SW480 (cell line): ENCODE measurements around the gene NTSR1.

Source experiments
- DNase-seq: peaks from one replicate; pipeline ENCODE4 v3.0.0-alpha.2; 2016; ENCODE audit warnings: low spot score

NTSR1 gene

GRCh38 chr20:62788607-62789006, 80.0 kb downstream of the NTSR1 start:
- DNase-seq: no peak

- DNase-seq: no peak
Measured at GRCh38 chr20:62790075-62790474, 81.4 kb downstream of the NTSR1 start.

GRCh38 chr20:62791301-62792181, 82.9 kb downstream of the NTSR1 start:
- peak; percentile 94 for DNase-seq

DNA sequence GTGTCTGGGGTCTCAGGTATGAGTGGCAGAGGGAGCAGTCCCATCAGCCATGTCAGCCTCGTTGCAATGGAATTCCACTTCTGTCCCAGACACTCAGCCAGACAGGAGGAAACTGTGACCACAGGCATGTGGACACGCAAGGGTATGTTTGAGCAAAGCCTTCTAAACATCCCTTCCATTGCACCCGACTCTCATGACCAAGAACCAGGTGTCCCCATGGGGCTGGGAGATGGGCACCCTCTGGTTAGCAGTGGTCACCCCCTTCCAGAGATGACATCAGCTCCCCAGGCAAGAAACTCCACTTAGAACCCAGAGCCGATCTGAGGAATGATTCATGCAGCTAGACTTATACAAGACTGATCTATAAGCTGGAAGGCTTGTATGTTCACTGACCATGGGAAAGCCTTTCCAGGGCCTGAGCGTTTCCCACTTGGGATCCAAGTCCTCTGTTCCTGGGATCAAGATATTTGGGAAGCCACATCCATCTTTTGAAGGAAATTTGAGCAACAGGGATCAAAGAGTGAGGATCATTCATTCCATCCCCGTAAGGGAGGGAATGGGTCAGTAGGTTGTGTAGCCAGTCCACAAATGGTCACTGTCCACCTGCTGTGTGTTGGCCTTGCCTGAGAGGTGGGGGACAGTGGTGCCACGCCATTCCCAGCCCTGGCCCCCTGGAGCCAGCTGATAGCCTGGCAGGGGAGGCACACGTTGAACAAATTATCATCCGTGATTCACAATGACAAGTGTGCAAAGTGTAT, 83.7 kb downstream of the NTSR1 start:
- DNase-seq: peak; percentile 77

DNA sequence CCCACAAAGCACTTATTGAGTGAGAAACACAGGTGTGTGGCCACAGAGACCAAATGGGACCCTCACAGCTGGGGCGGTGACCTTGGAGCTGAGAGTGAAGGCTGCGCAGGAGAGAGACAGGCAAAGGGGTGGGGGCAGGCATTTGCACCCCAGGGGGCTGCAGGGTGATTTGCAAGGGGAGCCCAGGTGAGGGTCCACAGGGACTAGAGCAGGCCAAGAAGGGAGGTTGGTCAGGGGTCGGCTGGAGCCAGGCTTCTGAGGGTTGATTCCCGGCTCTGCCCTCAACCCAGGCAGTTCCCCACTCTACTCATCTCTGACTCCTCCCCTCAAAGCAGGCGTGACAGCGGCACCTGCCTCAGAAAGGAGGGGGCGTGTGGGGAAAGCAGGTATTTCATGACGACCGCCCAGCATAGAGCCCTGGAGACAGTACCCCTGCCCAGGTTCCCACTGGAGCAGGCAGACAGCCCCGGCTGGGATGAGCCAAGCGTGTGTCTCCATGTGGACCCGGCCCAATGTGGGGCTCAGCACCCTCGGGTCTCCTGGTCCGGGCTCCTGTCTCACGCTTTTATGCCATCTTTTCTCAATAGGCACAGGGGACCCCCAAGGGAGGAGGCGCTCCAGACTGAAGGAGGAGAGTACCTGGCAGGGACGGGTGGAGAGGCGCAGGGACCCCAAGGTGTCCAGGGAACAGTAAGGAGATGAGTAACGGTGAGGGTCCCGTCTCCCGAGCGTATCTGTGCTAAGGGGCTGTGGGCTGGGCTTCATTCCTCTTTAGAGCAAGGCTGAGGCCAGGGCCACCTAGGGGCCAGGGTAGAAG, 84.5 kb downstream of the NTSR1 start:
- DNase-seq: peak; percentile 48

DNA sequence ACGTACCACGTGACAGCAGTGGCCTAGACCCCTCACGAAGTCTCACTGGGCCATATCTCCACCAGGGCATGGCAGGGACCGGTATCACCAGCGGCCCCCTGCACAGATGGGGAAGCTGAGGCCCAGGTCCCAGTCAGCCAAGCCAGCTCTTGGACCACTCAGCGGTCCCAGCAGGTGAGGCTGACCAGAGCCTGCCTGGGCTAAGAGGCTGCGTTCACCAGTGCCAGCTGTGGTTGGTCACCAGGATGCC, 85.0 kb downstream of the NTSR1 start:
- DNase-seq: no peak

- peak; percentile 98 for DNase-seq
Measured at GRCh38 chr20:62794007-62794724, 85.5 kb downstream of the NTSR1 start.

DNA sequence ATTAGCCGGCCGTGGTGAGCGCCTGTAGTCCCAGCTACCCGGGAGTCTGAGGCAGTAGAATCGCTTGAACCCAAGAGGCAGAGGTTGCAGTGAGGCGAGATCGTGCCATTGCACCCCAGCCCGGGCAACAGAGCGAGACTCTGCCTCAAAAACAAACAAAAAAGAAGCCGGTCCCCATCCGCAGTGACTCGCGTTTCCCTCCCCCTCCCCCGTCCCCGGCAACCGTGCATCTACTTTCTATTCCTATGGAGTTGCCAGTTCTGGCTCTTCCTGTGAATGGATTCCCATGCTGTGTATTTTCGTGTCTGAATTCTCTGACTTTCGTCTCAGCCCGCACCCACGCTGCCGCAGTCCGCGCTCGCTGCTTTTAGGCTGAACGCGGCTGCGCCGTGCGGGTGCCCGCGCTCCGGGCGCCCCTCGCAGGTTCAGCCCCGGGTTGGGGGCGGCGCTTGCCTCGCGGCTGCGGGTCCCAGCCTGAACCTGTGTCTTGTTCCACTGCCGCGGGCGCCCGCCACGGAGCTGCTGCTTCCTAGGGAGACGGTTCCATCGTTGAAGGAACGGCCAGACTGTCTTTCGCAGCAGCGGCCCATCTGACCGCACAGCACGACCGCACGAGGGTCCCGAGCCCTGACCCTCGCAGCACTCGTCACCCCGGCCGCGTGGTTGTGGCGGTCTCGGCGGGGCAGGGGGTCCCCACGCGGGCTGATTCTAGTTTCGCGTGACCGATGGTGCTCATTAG, 86.6 kb downstream of the NTSR1 start:
- peak; percentile 89 for DNase-seq

DNA sequence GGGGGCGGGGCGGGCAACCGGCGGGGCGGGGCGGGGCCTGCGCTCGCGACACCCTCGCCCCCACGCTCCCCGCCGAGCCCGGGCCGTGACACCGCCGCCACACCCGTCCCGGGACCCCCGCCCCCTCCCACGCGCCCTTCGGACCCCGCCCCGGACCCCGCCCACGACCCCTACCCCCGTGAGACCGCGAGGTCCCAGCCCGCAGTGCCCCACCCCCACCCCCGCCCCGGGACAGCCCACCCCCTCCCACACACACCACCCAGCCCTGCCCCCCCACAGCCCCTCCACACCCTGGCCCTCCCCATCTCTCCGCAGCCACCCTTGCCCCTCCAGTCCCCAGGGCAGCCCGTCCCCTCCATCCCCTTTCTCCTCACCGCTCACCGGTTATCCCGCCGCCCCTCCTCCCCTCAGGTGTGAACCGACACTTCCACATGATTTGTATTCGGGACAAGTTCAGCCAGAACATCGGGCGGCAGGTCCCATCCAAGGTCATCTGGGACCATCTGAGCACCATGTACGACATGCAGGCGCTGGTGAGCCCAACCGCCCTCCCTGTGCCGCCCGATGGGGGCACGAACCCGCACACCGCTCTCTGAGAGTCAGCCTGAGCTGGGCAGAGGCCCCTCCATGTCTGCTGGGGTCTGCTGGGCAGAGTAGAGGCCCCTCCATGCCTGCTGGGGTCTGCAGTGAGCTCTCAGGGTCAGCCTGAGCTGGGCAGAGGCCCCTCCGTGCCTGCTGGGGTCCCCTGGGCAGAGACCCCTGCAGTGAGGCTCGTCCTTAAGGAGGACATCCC, 88.3 kb downstream of the NTSR1 start:
- DNase-seq: no peak

GRCh38 chr20:62797671-62798532, 89.3 kb downstream of the NTSR1 start:
- peak; percentile 71 for DNase-seq

GRCh38 chr20:62799036-62799435, 90.4 kb downstream of the NTSR1 start:
- DNase-seq: no peak

DNA sequence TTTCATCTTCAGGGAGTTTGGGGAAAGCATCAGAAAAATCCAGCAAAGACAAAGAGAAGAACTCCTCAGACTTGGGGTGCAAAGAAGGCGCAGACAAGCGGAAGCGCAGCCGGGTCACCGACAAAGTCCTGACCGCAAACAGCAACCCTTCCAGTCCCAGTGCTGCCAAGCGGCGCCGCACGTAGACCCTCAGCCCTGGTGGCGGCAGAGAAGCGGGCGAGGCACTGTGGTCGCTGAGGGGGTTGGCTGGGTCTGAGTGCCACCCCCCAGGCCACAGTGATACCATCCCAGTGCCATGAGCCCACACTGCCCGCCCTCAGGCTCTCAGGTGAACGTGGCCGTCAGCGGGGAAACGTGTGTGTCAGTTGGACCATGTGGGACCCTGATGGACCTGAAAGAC, 90.8 kb downstream of the NTSR1 start:
- DNase-seq: no peak

- DNase-seq: no peak
Measured at GRCh38 chr20:62799873-62800272, 91.2 kb downstream of the NTSR1 start.

DNA sequence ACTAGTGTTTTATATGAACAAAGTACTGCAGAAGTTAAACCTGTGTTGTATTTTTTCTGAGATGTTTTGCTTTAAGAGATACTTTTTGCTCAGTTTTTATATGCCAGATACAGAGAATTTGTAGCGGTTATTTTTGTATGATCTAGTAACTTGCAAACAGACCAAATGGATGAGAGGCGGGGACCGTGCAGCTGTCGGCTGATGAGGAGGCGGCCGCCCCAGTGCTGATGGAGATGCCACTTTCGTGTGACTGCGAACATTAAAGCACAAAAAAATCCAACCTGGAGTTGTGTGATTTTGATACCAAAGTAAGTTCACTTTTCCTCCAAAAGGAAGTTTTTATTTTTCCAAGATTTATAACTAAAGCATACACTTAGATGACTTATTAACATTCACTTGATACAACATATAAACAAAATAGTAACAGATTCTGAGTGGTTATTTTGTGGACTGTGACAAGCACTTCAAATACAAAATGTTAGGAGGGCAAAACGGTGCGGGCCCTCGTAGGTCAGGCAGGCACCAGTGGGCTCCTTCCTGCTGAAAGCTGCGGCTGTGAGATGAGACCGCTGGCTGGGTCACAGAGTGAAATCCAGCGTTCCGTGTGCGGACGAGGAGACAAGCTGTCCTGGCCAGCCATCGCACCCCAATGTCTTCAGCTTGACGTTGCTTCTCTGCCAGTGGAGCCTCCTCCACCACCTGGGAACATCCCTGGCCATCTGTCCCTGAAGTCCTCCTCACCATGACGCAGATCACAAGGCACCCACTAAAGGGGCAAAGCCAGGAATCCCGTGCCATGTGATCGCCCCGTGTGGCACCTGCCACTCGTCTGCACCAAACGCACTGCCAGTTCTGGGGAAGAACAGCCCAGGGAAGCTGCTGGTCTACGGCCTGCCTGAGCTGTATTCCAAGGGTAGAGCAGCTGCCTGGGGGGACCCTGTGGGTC, 92.0 kb downstream of the NTSR1 start:
- no peak for DNase-seq

DNA sequence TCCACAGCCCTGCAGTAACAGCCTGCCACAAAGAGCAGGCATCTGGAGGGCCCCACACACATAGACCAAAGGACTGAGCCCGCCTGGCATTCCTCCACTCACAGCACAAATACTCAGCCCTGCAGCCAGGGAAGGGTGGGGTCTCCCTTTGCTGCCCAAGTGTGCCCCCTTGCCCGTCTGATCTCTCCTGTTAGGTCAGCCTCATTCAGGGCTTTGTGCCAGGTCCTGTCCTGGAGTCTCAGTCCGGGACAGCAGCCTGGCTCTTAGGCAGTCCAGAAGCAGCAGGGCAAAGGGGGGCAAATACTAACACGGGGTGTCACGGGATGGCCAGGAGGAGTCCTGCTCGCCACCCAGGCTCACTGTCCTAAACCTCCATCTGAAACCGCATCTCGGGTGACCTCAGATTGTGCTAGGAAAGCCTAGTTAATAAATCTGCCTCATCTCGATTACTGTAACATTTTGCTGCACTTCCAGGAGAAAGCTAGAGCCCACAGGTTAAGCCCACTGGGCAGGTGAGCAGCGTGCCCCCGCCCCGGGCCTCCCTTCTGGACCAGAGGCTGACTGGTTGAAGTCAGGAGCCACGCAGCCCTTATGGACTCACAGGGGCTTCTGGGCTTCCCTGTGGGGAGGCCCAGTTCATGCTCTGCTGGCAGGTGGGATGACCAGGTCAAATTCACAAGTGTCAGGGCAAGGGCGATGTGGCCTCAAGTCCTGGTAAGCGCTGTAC, 92.8 kb downstream of the NTSR1 start:
- DNase-seq: no peak

- DNase-seq: no peak
Measured at GRCh38 chr20:62802026-62802712, 93.5 kb downstream of the NTSR1 start.

GRCh38 chr20:62804021-62804626, 95.5 kb downstream of the NTSR1 start:
- no peak for DNase-seq
